ENCODE measurements around the gene SULT1A2.
"Not testable (repeated sequence)": the region's sequence is repeated elsewhere in the genome, so short reads cannot be mapped to it uniquely, and the experiment has no call there.

SULT1A2 gene

DNA sequence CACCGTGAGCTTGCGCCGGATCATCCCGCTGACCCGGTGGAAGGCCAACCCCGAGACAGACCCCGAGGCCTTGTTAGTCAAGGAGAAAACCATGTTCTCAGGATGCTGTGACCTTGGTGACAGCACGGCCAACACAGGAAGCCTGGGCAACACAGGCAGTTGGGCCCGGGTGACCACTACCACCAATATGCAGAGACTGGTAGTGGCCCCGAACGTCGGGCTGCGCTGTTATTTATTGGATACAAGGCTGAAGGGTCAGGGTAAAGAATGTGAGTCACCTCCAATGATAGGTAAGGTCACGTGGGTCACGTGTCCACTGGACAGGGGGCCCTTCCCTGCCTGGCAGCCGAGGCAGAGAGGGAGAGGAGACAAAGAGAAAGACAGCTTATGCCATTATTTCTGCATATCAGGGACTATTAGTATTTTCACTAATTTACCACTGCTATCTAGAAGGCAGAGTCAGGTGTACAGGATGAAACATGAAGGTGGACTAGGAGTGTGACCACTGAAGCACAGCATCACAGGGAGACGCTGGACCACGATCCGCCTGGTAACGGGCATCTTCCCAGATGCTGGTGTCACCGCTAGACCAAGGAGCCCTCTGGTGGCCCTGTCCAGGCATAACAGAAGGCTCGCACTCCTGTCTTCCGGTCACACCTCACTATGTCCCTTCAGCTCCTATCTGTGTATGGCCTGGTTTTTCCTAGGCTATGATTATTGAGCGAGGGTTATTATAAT, 18.8 kb upstream of the SULT1A2 start:
- not testable (repeated sequence) for H3K9ac ChIP-seq (ENCODE audit: low read depth, low read length); H3K36me3 ChIP-seq (ENCODE audit: insufficient read depth, low read length); H3K9me3 ChIP-seq (ENCODE audit: control insufficient read depth, insufficient read depth, low read length); H3K4me1 ChIP-seq (ENCODE audit: insufficient read depth, low read length)

DNA sequence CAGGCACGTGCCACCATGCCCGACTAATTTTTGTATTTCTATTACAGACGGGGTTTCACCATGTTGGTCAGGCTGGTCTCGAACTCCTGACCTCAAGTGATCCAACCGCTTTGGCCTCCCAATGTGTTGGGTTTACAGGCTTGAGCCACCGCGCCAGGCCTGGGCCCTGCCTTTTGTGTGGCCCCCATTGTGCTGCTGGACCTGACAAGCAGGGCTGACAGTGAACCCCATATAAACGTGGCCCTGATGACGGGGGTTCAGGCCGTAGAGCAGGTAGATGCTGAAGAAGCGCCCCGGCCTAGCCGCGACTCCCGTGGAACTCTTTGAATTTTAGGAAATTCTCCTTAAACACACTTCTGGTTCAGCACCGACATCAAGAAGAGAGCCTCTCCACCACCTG, 17.7 kb upstream of the SULT1A2 start:
- H3K9me3 ChIP-seq (ENCODE audit: control insufficient read depth, insufficient read depth, low read length); H3K9ac ChIP-seq (ENCODE audit: low read depth, low read length); H3K36me3 ChIP-seq (ENCODE audit: insufficient read depth, low read length): not testable (repeated sequence)
- H3K4me1 ChIP-seq (ENCODE audit: insufficient read depth, low read length): peaks cover 12% of the 10 kb centered on the region; the same call in 1 of the 2 replicates

DNA sequence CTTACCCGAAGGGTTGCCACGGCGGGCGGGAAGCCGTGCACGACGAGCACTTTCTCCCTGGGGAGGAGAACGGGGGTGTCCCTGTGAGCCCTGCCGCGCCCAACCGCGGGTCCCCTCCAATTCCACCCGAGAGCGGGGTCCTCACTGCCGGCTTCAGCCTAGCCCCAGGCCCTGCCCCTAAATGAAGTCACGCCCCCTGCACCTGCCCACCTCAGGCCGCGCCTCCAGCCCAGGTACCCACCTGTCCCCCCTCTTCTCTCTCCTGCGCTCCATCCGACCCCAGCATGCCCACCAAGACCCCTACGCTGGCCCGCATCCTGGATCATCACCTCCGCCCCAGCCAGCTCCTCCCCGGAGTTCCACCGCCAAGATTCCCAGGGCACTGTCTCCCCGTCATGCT, 17.1 kb upstream of the SULT1A2 start:
- not testable (repeated sequence) for H3K9ac ChIP-seq (ENCODE audit: low read depth, low read length); H3K36me3 ChIP-seq (ENCODE audit: insufficient read depth, low read length); H3K9me3 ChIP-seq (ENCODE audit: control insufficient read depth, insufficient read depth, low read length)
- peaks cover 16% of the 10 kb centered on the region; the same call in 1 of the 2 replicates for H3K4me1 ChIP-seq (ENCODE audit: insufficient read depth, low read length)

DNA sequence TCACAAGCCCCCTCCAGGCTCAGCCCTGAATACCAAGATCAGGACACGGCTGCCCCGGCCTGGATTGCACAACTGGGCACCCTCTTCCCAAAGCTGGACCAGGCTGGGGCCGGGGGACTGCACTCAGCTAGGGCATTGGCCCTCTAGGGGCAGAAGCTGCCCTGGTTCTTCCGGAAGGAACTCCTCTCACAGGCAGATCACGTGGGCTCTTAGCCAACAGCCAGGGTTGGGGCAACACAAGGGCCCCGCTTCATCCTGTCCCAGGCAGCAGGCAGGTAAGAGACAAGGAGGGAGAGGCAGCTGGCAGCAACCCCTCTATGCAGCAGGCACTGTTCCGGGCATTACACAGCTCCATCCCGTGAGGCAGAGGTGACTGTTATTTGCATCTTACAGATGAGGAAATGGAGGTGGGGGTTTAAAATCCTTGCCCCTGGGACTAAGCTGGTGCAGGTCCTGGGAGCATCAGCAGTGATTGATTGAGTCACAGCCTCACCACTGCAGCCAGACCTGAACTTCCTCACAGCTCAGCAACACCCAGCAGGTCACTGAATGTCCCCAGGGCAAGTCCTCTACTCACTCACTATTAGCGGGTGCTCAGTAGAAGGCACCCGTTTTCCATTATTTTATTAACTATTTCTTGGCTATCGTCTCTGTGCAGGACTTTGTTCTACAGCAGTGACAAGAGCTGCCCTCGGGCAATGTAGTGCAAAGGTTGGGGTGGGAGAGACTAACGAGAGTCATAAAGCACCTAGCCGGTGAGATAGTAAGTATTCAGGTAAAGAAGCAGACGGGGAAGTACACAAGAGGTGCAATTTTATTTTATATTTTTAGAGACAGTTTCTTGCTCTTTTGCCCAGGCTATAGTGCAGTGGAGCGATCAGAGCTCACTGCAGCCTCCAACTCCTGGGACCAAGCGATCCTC, 15.8 kb upstream of the SULT1A2 start:
- not testable (repeated sequence) for H3K36me3 ChIP-seq (ENCODE audit: insufficient read depth, low read length); H3K9me3 ChIP-seq (ENCODE audit: control insufficient read depth, insufficient read depth, low read length); H3K9ac ChIP-seq (ENCODE audit: low read depth, low read length)
- H3K4me1 ChIP-seq (ENCODE audit: insufficient read depth, low read length): peaks cover 15% of the 10 kb centered on the region; the same call in 1 of the 2 replicates

DNA sequence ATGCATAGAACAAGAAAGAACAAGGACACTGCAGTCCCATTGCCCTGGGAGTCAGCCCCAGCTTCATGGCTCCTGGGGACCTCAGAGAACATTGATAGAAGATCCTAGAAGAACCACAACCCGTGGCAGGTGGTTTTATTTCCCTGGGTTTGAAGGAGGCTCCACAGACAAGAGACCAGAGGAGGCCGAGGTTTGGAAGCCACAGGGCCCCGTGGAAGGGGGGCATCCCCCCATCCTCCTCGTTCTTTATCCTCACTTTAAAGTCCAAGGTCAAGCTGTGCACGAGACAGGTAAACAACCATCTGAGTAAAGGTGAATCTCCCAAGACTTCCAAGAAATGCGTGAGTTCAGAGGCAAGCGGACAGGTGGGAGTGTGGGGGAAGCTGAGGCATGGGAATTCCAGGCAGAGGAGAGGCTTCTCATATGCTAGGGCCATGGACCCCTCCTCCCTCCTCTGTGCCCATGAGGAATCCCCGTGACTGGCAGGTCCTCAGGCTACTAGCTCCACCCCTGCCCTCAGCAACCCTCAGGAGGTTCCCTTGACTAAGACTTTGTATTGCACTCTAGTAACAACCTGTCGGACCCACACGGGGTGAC, 13.8 kb upstream of the SULT1A2 start:
- Histone ChIP-seq H3K36me3 (ENCODE audit: insufficient read depth, low read length) (no peaks in the 10 kb centered on the region), H3K4me1 (ENCODE audit: insufficient read depth, low read length) (peaks cover 11% of the 10 kb centered on the region; the same call in 1 of the 2 replicates), H3K9me3 (ENCODE audit: control insufficient read depth, insufficient read depth, low read length) (no peaks in the 10 kb centered on the region), H3K9ac (ENCODE audit: low read depth, low read length) (no peak overlapping the region)

DNA sequence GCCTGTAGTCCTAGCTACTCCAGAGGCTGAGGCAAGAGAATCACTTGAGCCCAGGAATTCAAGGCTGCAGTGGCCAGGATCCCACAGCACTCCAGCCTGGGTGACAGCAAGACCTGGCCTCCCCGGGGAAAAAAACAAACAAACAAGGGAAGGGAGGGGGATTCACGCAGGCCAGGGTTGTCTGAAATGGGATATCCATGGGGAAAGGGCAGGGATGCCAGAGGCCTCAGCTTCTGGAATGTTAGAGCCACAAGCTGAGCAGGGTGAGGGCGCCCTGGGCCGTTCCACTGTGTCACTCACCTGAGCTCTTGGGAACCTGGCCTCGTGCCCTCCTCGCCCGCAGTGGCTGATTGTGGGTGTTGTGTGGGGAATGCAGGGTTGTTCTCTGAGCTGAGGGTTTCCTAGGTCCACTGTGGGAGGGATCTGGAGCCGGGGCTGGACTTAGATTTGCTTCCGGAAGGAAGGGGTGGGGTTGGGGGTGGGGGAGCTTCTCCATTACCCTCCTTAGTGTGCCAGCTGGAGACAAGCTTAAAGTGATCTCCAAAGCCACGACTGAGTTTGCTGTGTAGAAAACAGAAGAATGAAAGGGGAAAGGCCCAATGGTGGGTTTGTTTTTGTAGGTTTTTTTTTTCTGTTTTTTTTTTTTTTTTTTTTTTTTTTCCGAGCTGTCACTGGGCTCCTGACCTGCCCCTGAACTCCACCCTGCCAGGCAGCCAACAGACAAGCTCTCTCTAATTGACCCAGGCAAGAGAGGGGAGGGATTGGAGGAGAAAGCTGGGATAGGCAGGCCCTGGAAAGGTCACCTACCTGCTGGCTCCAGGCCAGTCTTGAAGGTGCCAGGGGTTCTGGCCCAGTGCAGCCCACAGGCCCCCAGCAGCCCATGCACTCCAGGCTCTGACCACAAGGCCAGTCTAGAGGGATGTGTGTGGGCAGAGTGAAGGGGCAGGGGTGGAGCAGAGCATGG, 13.1 kb upstream of the SULT1A2 start, which contains the start of gene SULT1A1:
SULT1A1 (minus strand) TSS at position 414 of the 964 bp plus-strand sequence. CDS start 1,189 bp downstream, outside the sequence.
- H3K9ac ChIP-seq (ENCODE audit: low read depth, low read length): no peak within 1 kb of the TSS; the same call in 1 of the 2 replicates

DNA sequence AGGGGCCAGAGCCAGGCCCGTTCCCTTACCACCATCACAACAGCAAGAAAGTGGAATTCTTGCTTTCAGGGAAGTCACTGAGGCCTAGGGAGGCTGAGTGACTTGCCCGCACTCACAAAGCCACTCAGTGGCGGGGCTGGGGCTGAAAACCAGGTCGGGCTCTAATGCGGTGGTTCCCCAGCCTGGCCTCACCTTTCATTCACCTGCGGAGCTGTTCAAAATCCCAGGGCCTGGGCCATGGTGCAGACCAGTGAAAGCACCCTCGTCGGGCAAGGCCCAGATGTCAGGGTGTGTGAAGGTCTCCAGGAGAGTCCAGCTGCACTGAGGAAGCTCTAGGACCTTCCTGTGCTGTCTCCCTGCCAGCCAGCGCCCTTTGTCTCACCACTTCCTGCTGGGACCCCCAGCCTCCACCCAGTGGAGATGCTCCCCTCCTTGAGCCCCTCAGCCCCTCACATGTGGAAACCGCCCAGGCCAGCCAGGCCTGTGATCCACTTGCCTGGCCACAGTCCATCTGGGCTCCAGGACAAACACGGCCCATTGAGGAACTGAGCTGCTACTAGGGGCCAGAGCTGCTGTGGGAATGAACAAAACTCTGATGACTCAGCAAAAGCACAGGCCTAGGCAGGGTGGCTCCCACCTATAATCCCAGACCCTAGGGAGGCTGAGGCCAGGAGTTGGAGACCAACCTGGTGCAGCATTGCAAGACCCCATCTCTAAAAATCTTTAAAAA, 12.2 kb upstream of the SULT1A2 start:
- H3K9me3 ChIP-seq (ENCODE audit: control insufficient read depth, insufficient read depth, low read length); H3K36me3 ChIP-seq (ENCODE audit: insufficient read depth, low read length); H3K9ac ChIP-seq (ENCODE audit: low read depth, low read length): not testable (repeated sequence)
- H3K4me1 ChIP-seq (ENCODE audit: insufficient read depth, low read length): peaks cover 11% of the 10 kb centered on the region; the same call in 1 of the 2 replicates

More for the DNA sequence above, 13.1 kb upstream of the SULT1A2 start, which contains the start of gene SULT1A1:
- no peaks in the 10 kb centered on the region for H3K9me3 ChIP-seq (ENCODE audit: control insufficient read depth, insufficient read depth, low read length)
- H3K36me3 ChIP-seq (ENCODE audit: insufficient read depth, low read length): no peaks in the 10 kb centered on the region
- peaks cover 11% of the 10 kb centered on the region; the same call in 1 of the 2 replicates for H3K4me1 ChIP-seq (ENCODE audit: insufficient read depth, low read length)

DNA sequence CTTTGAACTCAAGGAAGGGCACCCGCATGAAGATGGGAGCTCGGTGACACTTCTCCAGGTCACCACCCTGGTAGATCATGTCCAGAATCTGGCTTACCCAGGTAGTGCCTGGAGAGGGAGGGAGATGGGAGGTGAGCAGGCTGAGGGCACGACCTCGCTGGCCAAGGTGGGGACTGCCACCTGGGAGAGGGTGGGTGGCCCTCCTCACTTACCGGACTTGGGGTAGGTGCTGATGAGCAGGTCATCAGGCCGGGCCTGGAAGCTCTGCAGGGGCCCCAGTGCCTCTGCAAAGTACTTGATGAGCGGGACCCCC, 11.6 kb upstream of the SULT1A2 start:
- not testable (repeated sequence) for H3K9ac ChIP-seq (ENCODE audit: low read depth, low read length); H3K9me3 ChIP-seq (ENCODE audit: control insufficient read depth, insufficient read depth, low read length); H3K36me3 ChIP-seq (ENCODE audit: insufficient read depth, low read length)
- peaks cover 11% of the 10 kb centered on the region; the same call in 1 of the 2 replicates for H3K4me1 ChIP-seq (ENCODE audit: insufficient read depth, low read length)

DNA sequence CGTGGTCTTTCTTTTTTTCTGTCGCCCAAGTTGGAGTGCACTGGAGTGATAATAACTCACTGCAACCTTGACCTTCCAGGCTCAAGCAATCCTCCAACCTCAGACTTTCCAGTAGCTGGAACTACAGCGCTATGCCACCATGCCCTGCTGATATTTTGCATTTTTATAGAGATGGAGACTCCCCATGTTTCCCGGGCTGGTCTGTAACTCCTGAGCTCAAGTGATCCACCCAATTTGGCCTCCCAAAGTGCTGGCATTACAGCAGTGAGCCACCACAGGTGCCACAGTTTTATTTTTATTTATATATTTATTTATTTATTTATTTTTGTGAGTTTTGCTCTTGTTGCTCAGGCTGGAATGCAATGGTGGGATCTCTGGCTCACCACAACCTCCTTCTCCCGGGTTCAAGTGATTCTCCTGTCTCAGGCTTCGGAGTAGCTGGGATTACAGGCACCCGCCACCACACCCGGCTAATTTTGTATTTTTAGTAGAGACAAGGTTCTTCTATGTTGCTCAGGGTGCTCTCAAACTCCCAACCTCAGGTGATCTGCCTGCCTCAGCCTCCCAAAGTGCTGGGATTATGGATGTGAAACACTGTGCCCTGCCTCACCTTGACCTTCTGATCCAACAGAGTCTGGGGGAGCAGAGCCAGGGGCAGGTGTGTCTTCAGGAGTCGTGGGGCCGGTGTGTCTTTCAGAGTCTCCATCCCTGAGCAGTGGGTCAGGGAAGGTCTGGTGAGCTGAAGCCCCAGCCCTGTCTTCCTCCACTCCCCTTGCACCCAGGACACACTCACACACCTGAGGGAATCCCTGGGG, 11.0 kb upstream of the SULT1A2 start:
- H3K9ac ChIP-seq (ENCODE audit: low read depth, low read length); H3K9me3 ChIP-seq (ENCODE audit: control insufficient read depth, insufficient read depth, low read length); H3K36me3 ChIP-seq (ENCODE audit: insufficient read depth, low read length): not testable (repeated sequence)
- H3K4me1 ChIP-seq (ENCODE audit: insufficient read depth, low read length): peaks cover 11% of the 10 kb centered on the region; the same call in 1 of the 2 replicates

DNA sequence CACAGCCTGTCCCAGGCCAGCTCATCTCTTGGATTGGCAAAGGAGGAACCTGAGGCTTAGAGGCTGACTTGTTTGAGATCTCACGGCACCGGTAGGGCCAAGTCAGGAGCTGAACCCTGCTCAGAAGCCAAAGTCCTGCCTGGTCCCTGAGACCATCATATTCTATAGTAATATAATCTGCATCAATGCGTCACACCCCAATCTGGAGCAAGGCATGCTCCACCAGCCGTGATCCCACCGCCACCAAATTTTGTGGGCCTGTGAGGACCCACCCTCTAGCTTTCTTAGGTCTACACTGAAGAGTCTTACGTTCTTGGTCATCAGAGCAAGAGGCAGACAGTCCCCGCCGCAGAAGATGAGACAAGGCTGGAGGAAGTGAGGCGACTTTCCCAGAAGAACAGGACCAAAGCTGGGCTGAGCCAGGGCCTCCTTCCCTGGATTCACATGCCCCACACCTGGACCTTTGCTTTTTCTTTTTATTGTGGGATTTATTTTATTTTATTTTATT, 10.3 kb upstream of the SULT1A2 start:
- no peaks in the 10 kb centered on the region for H3K36me3 ChIP-seq (ENCODE audit: insufficient read depth, low read length)
- H3K4me1 ChIP-seq (ENCODE audit: insufficient read depth, low read length): peaks cover 11% of the 10 kb centered on the region; the same call in 1 of the 2 replicates

DNA sequence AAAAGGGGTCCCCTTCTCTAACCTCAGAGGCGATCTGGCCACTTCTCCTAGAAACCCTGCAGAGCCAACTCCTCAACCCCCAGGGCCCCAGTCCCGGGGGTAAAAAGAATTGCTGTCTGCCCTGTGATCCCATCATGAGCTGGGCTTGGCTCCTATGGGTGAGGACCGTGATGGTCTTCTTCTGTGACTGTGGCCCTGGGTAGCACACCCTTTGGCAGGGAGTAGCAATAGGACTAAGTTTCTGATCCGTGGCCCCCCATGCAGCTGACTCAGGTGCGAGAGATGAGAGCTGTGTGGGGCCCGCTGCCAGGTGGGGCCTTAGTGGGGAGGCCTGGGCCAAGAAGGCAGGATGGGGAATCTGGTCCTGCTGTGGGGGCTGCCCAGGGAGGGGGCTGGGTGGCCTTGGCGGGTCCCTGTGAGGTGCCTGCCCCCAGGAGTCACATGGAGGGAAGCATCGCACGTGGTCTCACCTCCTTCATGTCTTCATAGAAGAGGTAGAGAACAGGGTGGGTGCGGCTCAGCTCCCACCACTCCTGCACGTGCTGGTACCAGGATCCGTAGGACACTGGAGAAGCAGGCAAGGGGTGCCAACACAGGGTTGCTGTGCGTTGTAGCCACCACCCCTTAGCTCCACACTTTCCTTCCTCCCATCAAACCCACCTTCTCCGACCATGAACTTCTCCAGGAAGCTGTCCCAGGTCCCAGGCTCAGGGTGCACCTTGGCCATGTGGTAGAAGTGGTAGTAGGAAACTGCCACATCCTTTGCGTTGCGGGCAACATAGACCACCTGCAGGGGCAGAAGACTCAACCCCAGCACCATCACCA, 9.7 kb upstream of the SULT1A2 start:
- no peak overlapping the region for H3K9ac ChIP-seq (ENCODE audit: low read depth, low read length)
- H3K36me3 ChIP-seq (ENCODE audit: insufficient read depth, low read length): no peaks in the 10 kb centered on the region
- H3K9me3 ChIP-seq (ENCODE audit: control insufficient read depth, insufficient read depth, low read length): no peaks in the 10 kb centered on the region
- H3K4me1 ChIP-seq (ENCODE audit: insufficient read depth, low read length): peaks cover 11% of the 10 kb centered on the region; the same call in 1 of the 2 replicates

More for the DNA sequence above, 10.3 kb upstream of the SULT1A2 start:
- no peaks in the 10 kb centered on the region for H3K9me3 ChIP-seq (ENCODE audit: control insufficient read depth, insufficient read depth, low read length)
- no peak overlapping the region for H3K9ac ChIP-seq (ENCODE audit: low read depth, low read length)

DNA sequence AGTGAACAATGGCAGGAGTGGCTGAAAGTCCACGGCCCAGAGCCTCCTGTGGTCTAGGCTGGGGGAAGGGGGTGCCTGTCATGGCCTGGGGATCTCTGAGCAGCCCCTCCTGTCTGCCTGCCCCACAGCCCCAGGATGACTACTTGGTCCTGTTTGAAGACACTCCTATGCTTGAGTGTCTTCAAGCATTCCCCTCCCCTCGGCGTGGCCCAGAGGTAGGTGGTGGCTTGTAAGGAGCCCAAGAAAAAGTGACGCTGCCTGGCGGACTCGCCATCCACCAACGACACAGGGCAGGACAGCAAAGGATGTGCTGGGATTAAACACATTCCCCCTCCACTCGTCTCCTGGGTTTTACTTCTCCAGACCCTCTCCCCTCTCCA, 7.3 kb upstream of the SULT1A2 start:
- no peaks in the 10 kb centered on the region for H3K36me3 ChIP-seq (ENCODE audit: insufficient read depth, low read length)
- H3K9ac ChIP-seq (ENCODE audit: low read depth, low read length): no peak overlapping the region
- no peaks in the 10 kb centered on the region for H3K9me3 ChIP-seq (ENCODE audit: control insufficient read depth, insufficient read depth, low read length)
- H3K4me1 ChIP-seq (ENCODE audit: insufficient read depth, low read length): 0 out of 2 replicates have a peak, but pooled peaks cover under 1% of the 10 kb centered on the region
